GM12892 (cell line): ENCODE results near the gene CDH4.
"Not testable (repeated sequence)": the region's sequence is repeated elsewhere in the genome, so short reads cannot be mapped to it uniquely, and the experiment has no call there.

Source experiments
- DNase-seq: peaks from one replicate; pipeline ENCODE4 v3.0.0; 2011; ENCODE audit not compliant: insufficient read length
- FAIRE-seq: peaks from 2 replicates; lab custom pipeline; 2011; peaks lifted over from hg19 to GRCh38; lab: Jason Lieb, UNC
- POLR2A ChIP-seq: IDR thresholded peaks from 2 replicates; pipeline ENCODE4 v1.6.1; 2011; ENCODE audit warnings: low read depth, low read length, control low read depth
- POLR2AphosphoS5 ChIP-seq: IDR thresholded peaks from 2 replicates; pipeline ENCODE4 v1.6.1; 2011; ENCODE audit warnings: low read depth, low read length, control low read depth
- TAF1 ChIP-seq: IDR thresholded peaks from 2 replicates; pipeline ENCODE4 v1.6.1; 2011; ENCODE audit warnings: low read depth, mild to moderate bottlenecking, control low read depth, low read length, borderline replicate concordance

The CDH4 gene

GRCh38 chr20:61424011-61424627, 172.1 kb downstream of the CDH4 start:
- TF ChIP-seq POLR2AphosphoS5 (no peak), POLR2A (no peak), TAF1 (no peak)
- DNase-seq, result no peak
- FAIRE-seq, result no peak

GRCh38 chr20:61424628-61425420, 172.8 kb downstream of the CDH4 start:
- DNase-seq, result no peak
- no peak for TF ChIP-seq POLR2AphosphoS5
- no peak for FAIRE-seq

DNA sequence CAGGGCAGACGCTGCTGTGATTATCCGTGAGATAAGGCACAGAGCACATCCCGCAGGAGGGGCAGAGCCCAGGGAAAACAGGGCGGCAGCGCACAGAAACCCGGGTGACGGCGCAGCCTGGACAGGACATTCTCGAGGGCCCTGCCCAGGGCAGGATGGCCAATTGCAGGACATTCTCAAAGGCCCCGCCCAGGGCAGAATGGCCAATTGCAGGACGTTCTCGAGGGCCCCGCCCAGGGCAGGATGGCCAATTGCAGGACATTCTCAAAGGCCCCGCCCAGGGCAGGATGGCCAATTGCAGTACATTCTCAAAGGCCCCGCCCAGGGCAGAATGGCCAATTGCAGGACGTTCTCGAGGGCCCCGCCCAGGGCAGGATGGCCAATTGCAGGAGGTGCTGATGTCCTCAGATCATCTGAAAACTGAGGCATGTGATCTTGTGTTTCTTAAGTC, 173.5 kb downstream of the CDH4 start:
- DNase-seq, FAIRE-seq: not testable (repeated sequence)

GRCh38 chr20:61426352-61426751, 174.3 kb downstream of the CDH4 start:
- TF ChIP-seq POLR2AphosphoS5 (no peak), POLR2A (no peak), TAF1 (no peak)
- FAIRE-seq (no peak), DNase-seq (no peak)

GRCh38 chr20:61429458-61430227, 177.6 kb downstream of the CDH4 start:
- DNase-seq, result no peak
- TF ChIP-seq POLR2A (no peak), TAF1 (no peak), POLR2AphosphoS5 (no peak)
- FAIRE-seq, result no peak

GRCh38 chr20:61430228-61430624, 178.2 kb downstream of the CDH4 start:
- DNase-seq (no peak), FAIRE-seq (no peak)
- TF ChIP-seq POLR2AphosphoS5, result no peak
- no peak for TF ChIP-seq POLR2A
- TF ChIP-seq TAF1, result no peak

GRCh38 chr20:61433176-61433575, 181.1 kb downstream of the CDH4 start:
- no peak for FAIRE-seq
- TF ChIP-seq POLR2A (no peak), POLR2AphosphoS5 (no peak), TAF1 (no peak)
- DNase-seq, result no peak

DNA sequence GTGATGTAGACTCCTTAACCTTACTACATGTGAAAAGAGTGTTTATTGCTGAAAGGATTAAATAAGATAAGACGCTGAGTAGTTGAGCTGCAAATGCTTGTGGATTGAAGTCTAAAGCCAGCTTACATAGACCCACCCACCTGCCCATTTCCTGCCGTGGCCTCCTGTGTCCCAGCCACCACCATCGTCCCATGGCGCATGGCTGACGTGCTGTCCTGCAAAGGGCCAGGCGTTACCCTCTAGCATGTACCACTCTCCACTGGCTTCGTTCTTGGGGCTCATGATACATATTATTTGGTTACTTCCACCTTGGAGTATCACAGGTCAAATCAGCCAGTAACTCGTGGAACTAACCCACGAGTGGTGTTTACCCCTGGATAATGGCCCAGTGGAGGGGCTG, 181.8 kb downstream of the CDH4 start:
- TF ChIP-seq POLR2AphosphoS5 (no peak), TAF1 (no peak), POLR2A (no peak)
- FAIRE-seq (no peak), DNase-seq (no peak)

DNA sequence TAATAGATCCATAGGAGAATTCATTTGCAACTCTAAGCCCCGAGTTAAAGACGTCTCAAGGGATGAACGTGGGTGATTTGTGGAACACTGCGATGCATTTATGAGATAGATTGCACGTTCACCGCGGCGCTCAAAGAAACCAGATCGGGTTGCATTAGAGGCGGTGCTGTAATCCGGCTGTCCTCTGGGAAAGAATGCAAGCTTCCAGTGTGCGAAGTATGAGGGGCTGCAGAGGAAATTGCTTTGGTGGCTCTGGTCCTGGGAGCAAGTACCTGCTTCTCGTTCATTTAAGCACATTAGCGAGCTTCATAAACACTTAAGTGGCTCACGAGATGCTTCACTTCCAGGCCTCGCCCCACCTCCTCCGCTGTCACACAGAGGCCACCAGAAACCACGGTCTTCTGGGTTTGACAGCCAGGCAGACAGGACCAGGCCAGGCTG, 182.3 kb downstream of the CDH4 start:
- TF ChIP-seq TAF1 (no peak), POLR2AphosphoS5 (no peak), POLR2A (no peak)
- DNase-seq, result no peak
- FAIRE-seq, result no peak

DNA sequence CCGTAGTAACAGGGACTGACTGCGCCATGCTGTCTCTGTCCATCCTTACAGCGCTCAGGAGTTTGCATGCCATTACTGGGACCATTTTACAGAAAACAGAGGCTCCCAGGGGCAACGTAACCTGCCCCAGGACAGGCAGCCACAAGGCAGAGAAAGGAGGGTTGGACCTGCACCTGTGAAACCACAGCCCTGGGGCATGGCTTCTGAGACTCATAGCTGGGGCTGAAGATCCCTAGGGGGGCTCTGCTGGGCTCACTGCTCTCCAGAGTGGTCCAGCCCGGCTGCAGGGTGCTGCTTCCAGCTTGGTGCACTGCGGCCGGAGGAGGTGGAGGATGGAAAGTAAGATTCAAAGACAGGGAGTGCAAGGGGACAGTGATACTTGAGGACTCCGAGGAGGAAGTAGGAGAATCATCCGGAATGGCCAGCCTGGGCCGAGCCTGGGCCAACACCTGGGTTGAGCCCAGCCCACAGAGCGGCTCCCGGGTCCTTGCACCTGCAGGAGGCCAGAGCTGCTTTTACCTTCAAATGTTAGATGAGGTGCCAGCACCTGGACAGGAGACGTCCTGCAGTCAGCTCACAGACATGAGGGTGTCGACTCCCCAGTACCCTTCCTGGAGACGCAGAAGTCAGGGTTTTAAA, 183.2 kb downstream of the CDH4 start:
- FAIRE-seq (no peak), DNase-seq (no peak)
- no peak for TF ChIP-seq POLR2A
- TF ChIP-seq TAF1, result no peak
- TF ChIP-seq POLR2AphosphoS5, result no peak

- no peak for TF ChIP-seq POLR2A
- no peak for TF ChIP-seq TAF1
- no peak for TF ChIP-seq POLR2AphosphoS5
- FAIRE-seq (no peak), DNase-seq (no peak)
These were observed 183.8 kb downstream of the CDH4 start for GRCh38 chr20:61435823-61436220.
